ENCODE data around the gene GNG8. TPM values are rescaled to one million over a fixed set of nuclear protein-coding genes. Genes with fewer than 3 reads are reported as not detected.

The GNG8 gene
- total and polyA plus RNA-seq, 10 of the 15 experiments (the other 5 are each of a cell fraction or from before 2014, with no cell fraction given), result 1.2 to 6.6 (median 2.7) TPM; not detected in 6

DNA sequence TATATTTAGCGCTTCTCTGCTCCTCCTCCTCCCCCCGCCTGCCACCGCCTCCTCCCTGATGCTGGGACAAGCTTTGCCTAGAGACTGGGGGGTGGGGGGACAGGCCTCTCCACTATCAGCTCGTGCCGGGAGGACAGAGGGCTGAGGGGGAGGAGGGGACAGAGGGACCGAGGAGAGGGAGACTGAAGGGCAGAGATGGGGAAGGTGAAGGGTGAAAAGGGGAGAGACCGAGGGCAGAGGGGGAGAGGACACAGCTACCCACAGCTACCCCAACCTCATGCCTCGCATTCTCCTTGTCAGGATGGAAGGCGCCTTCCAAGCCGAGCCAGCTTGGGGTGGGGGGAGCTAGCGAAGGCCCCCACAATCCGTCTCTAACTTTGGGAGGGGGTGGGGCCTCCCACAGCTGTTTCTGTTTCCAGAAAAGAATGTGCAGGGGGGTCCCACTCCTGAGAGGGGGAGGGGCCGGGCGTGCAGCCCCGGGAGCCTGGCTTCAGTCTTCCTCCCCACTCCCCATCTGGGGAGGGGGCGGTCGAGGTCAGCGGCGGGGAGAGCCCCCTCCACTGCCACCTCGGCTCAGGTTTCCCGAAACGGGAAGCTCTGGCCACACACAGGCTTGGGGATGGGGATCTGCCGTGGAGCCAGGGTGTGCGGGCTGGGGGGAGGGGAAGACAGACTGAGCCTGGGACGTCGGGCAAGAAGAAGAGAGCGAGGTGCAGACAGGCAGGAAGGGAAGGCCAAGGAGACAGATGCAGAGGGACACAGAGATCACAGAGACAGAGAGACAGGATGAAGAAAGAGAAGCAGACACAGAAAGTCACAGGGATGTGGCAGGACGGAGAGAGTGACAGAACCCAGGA, 23.4 kb upstream of the GNG8 start (continued):
- TF ChIP-seq REST (IDR thresholded peaks at IDR 0.05; ENCODE audit: low read depth, low read length) (no peak), ZBTB33 (IDR thresholded peaks at IDR 0.05) (no peak), SIX5 (IDR thresholded peaks at IDR 0.05; ENCODE audit: low read depth, low read length, severe bottlenecking) (no peak), NFXL1 (IDR thresholded peaks at IDR 0.05; ENCODE audit: borderline replicate concordance) (no peak), HDGF (IDR thresholded peaks at IDR 0.05) (peak; percentile 75; the same call in 1 of the 2 replicates), IRF4 (IDR thresholded peaks at IDR 0.05; ENCODE audit: low read depth, low read length) (no peak), NRF1 (conservative IDR thresholded peaks at IDR 0.05; ENCODE audit: low read depth, low read length) (no peak), SUPT20H (IDR thresholded peaks at IDR 0.05; ENCODE audit: borderline replicate concordance, control insufficient read depth, low read depth, low read length) (no peak)
- TF ChIP-seq, protein P1, sequence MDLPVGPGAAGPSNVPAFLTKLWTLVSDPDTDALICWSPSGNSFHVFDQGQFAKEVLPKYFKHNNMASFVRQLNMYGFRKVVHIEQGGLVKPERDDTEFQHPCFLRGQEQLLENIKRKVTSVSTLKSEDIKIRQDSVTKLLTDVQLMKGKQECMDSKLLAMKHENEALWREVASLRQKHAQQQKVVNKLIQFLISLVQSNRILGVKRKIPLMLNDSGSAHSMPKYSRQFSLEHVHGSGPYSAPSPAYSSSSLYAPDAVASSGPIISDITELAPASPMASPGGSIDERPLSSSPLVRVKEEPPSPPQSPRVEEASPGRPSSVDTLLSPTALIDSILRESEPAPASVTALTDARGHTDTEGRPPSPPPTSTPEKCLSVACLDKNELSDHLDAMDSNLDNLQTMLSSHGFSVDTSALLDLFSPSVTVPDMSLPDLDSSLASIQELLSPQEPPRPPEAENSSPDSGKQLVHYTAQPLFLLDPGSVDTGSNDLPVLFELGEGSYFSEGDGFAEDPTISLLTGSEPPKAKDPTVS (IDR thresholded peaks at IDR 0.05; ENCODE audit: low read depth, low read length), result no peak
